Stomach (tissue), 4 donors: ENCODE results near the gene WWOX.

Experiments
- CTCF ChIP-seq, 7 experiments: fragments of 450-650 bp in 4 of 7; fragments of 200-600 bp in 3 of 7; sonication (generic) in 3 of 7; IDR thresholded peaks; one replicate each; pipeline ENCODE4 v1.5.1; 2016 to 2019; ENCODE audit warnings: antibody characterized with exemption in 7 of 7, control low read depth in 2 of 7, mild to moderate bottlenecking in 1 of 7
- POLR2A ChIP-seq, 4 donors: fragments of 450-650 bp; IDR thresholded peaks; one replicate each; pipeline ENCODE4 v1.6.1; 2016; ENCODE audit warnings: antibody characterized with exemption in 4 of 4, control low read depth in 2 of 4, mild to moderate bottlenecking in 1 of 4, moderate library complexity in 1 of 4
- POLR2AphosphoS5 ChIP-seq, 3 donors: sonication (generic); formaldehyde crosslinking; IDR thresholded peaks; one replicate each; pipeline ENCODE4 v1.6.1; 2016; ENCODE audit warnings: antibody characterized with exemption in 3 of 3

GRCh38 chr16:78995441-78995840 lies 896.0 kb downstream of the WWOX start:
- no peak for TF ChIP-seq CTCF (IDR thresholded peaks at IDR 0.05)
- no peak for TF ChIP-seq POLR2A (IDR thresholded peaks at IDR 0.05)
- no peak for TF ChIP-seq POLR2AphosphoS5 (IDR thresholded peaks at IDR 0.05)
